Measurements from ENCODE around the gene MRAS. TPM values are rescaled to one million over a fixed set of nuclear protein-coding genes. Genes with fewer than 3 reads are reported as not detected.

The MRAS gene
- total and polyA plus RNA-seq, 2 of the 8 experiments (the other 6 are each of a cell fraction or from before 2014, with no cell fraction given): 10.6 to 16.2 TPM

DNA sequence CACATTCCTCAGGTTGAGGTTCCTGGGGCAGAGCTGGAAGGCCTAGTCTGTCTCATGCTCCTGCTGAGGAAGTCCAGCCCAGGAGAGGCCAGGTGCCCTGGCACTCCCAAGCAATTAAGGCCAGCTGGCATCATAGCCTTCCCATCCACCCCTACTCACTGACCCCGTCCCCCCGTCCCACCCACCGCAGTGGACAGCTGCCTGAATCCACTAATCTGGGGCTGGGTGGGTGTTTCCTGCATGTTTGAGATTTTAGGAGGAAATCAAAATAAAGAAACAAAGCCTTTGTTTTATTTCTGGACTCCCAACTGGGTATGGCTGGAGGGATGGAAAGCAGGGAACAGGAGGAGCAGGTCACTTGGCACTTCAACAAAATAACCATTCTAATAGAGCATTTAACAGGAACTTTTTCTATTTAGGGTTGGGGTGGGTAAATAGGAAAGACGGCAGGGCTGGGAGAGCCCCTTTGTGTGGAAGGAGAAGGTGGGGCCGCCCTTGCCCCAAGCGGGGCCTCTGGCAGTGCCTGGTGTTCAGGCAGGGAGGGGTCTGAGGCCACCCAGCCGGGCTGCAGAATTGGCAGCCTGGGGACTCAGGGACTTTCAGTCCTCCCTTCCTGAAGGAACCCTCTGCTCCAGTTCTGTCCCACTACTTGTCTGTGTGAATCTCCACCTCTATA is 8.5 kb downstream of the MRAS start (continued):
- no peak for TF ChIP-seq SIX5 (IDR thresholded peaks at IDR 0.05; ENCODE audit: low read depth, low read length)
- no peak for TF ChIP-seq CHD2 (IDR thresholded peaks at IDR 0.05; ENCODE audit: low read length)
- no peak for TF ChIP-seq SP1 (IDR thresholded peaks at IDR 0.05; ENCODE audit: low read depth, low read length)
- no peak for TF ChIP-seq SIRT6 (IDR thresholded peaks at IDR 0.05; ENCODE audit: low read length)
